Esophagus muscularis mucosa (tissue), 4 donors: ENCODE results near the gene SPRED1. TPM values are rescaled to one million over a fixed set of nuclear protein-coding genes. Genes with fewer than 3 reads are reported as not detected.

Experiments
- DNase-seq: peaks from one replicate; pipeline ENCODE4 v3.0.0-alpha.2; 2017; ENCODE audit errors: extremely low spot score
- H3K27ac ChIP-seq, 4 donors: fragments of 200-600 bp; sonication (generic); replicated peaks in 1 of 4; 1 replicate in 3 of 4; 2 replicates in 1 of 4; pipeline ENCODE4 v1.5.1; 2016 to 2019; ENCODE audit warnings: mild to moderate bottlenecking in 1 of 4
- H3K27me3 ChIP-seq, 4 donors: fragments of 200-600 bp; sonication (generic); one replicate each; pipeline versions ENCODE4 v1.5.1 to v1.6.0; 2016 to 2019
- H3K36me3 ChIP-seq, 4 donors: fragments of 200-600 bp; sonication (generic); one replicate each; pipeline ENCODE4 v1.5.1; 2016 to 2019
- H3K4me1 ChIP-seq, 4 donors: fragments of 200-600 bp; sonication (generic); one replicate each; pipeline ENCODE4 v1.5.1; 2016 to 2019
- H3K4me3 ChIP-seq, 4 donors: fragments of 200-600 bp; sonication (generic); 1 replicate in 2 of 4; 2 replicates in 2 of 4; pipeline ENCODE4 v1.5.1; 2016 to 2019; ENCODE audit warnings: mild to moderate bottlenecking in 4 of 4, moderate library complexity in 1 of 4
- H3K9me3 ChIP-seq, 4 donors: fragments of 200-600 bp; sonication (generic); 1 replicate in 3 of 4; 2 replicates in 1 of 4; pipeline ENCODE4 v1.5.1; 2016 to 2019
- EP300 ChIP-seq: sonication (generic); formaldehyde crosslinking; IDR thresholded peaks from one replicate; pipeline ENCODE4 v1.6.1; 2017; ENCODE audit warnings: antibody characterized with exemption
- POLR2A ChIP-seq: fragments of 450-650 bp; IDR thresholded peaks from one replicate; pipeline ENCODE4 v1.6.1; 2017; ENCODE audit warnings: antibody characterized with exemption, moderate library complexity, mild to moderate bottlenecking, low read depth
- POLR2AphosphoS5 ChIP-seq, 2 donors: sonication (generic); formaldehyde crosslinking; IDR thresholded peaks; one replicate each; pipeline ENCODE4 v1.6.1; 2017; ENCODE audit warnings: antibody characterized with exemption in 2 of 2
- WGBS: methylation state at CpG from one replicate; pipeline ENCODE4 v1.1.5; 2018; 5-methylcytosine and 5-hydroxymethylcytosine counted together
- intact Hi-C: fragments of 100-400 bp; cut with DNase I; formaldehyde crosslinking; loops from one replicate; pipeline ENCODE4 v1.15.1; 2023
- total RNA-seq, 4 donors: library from RNA; depleted of rRNA; stranded (reverse); fragments of >200 nt; gene quantifications; one replicate each; pipeline versions ENCODE4 v1.1.0 to v1.2.1, GENCODE V29; 2016
- TF ChIP-seq, protein P1 (sequence below), 3 experiments: fragments of 200-600 bp in 2 of 3; fragments of 450-650 bp in 1 of 3; sonication (generic) in 2 of 3; IDR thresholded peaks; one replicate each; pipeline ENCODE4 v1.5.1; 2017 to 2019; ENCODE audit warnings: antibody characterized with exemption in 3 of 3, mild to moderate bottlenecking in 2 of 3, moderate library complexity in 1 of 3

The SPRED1 gene
- total RNA-seq, 4 donors from 2014 or later: 14.5 to 31.1 (median 19.0) TPM

DNA sequence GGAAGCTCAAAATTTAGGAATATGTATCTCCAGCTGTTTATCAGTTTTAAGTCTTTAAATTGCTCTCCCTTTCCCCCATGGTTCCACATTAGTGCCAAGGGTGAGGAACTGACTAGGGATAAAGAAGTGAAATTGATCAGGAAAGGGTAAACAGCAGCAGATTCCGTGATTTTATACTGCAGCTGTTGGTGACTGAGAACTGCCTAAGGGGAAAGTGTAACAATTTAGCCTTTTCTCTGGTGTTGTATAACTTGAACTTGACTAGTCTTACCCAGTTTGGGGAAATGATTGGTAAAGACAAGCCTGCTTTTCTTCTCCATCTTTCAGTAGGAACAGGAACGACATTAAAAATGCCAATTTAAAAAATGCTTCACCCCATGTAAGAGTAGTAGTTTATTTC, 5.0 kb downstream of the SPRED1 start:
- no peaks in the 10 kb centered on the region for H3K9me3 ChIP-seq
- no peak overlapping the region for H3K4me3 ChIP-seq
- no peaks in the 10 kb centered on the region for H3K36me3 ChIP-seq
- peak overlapping the region in 2 of 4 donors; percentile 4 to 26 for H3K27ac ChIP-seq
- no peak for DNase-seq
- TF ChIP-seq, protein P1, sequence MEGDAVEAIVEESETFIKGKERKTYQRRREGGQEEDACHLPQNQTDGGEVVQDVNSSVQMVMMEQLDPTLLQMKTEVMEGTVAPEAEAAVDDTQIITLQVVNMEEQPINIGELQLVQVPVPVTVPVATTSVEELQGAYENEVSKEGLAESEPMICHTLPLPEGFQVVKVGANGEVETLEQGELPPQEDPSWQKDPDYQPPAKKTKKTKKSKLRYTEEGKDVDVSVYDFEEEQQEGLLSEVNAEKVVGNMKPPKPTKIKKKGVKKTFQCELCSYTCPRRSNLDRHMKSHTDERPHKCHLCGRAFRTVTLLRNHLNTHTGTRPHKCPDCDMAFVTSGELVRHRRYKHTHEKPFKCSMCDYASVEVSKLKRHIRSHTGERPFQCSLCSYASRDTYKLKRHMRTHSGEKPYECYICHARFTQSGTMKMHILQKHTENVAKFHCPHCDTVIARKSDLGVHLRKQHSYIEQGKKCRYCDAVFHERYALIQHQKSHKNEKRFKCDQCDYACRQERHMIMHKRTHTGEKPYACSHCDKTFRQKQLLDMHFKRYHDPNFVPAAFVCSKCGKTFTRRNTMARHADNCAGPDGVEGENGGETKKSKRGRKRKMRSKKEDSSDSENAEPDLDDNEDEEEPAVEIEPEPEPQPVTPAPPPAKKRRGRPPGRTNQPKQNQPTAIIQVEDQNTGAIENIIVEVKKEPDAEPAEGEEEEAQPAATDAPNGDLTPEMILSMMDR (IDR thresholded peaks at IDR 0.05): no peak
- TF ChIP-seq EP300: no peak
- TF ChIP-seq POLR2AphosphoS5 (IDR thresholded peaks at IDR 0.05): no peak
- no peak for TF ChIP-seq POLR2A
- WGBS: 26% methylated on average over 2 of the region's 2 CpGs
- no peaks in the 10 kb centered on the region for H3K27me3 ChIP-seq
- intact Hi-C loops: no loop called here
- peaks cover 9 to 63% (median 47%) of the 10 kb centered on the region in 4 donors for H3K4me1 ChIP-seq

DNA sequence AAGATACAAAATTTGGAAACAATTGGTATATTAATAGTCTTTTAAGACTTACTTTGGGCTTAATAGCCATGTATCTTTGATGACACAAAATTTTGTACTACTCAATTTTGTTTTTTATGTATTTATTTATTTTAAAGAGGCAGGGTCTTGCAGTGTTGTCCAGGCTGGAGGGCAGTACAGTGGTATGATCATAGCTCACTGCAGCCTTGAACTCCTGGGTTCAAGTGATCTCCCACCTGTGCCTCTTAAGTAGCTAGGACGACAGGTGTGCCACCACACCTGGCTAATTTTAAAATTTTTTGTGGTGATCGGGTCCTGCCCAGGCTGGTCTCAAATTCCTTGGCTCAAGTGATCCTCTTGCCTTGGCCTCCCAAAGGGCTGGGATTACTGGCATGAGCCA, 6.5 kb downstream of the SPRED1 start:
- 88% methylated on average over 2 of the region's 2 CpGs for WGBS
- Histone ChIP-seq H3K36me3 (no peaks in the 10 kb centered on the region), H3K4me3 (no peak overlapping the region), H3K27ac (no peak overlapping the region), H3K9me3 (no peaks in the 10 kb centered on the region), H3K4me1 (peaks cover 12 to 59% (median 47%) of the 10 kb centered on the region in 4 donors), H3K27me3 (no peaks in the 10 kb centered on the region)
- DNase-seq: no peak
- intact Hi-C loops: no loop called here
- TF ChIP-seq POLR2AphosphoS5 (IDR thresholded peaks at IDR 0.05) (no peak), POLR2A (no peak), EP300 (no peak)
- TF ChIP-seq, protein P1 (IDR thresholded peaks at IDR 0.05): no peak

DNA sequence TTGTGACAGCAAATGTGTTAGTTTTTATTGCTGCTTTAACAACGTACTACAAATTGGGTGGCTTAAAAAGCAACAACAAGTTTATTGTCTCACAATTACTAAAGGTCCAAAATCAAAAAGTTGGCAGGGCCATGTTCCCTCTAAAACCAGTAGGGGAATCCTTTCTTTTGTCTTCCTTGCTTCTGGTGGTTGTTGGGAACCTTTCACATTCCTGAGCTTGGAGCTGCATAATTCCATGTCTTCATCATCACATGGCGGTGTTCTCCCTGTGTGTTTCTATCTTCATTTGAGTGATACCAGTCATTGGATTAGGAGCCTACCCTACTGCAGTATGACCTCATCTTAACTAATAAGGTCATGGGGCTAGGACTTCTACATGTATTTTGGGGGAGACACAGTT, 7.4 kb downstream of the SPRED1 start:
- TF ChIP-seq EP300 (no peak), POLR2AphosphoS5 (IDR thresholded peaks at IDR 0.05) (no peak), POLR2A (no peak)
- TF ChIP-seq, protein P1 (IDR thresholded peaks at IDR 0.05): no peak
- no peaks in the 10 kb centered on the region for H3K9me3 ChIP-seq
- H3K36me3 ChIP-seq: no peaks in the 10 kb centered on the region
- 78% methylated on average over 2 of the region's 2 CpGs for WGBS
- DNase-seq: no peak
- intact Hi-C loops: no loop called here
- H3K4me1 ChIP-seq: peaks cover 6 to 57% (median 41%) of the 10 kb centered on the region in 4 donors
- H3K4me3 ChIP-seq: no peak overlapping the region
- no peak overlapping the region for H3K27ac ChIP-seq
- H3K27me3 ChIP-seq: no peaks in the 10 kb centered on the region

DNA sequence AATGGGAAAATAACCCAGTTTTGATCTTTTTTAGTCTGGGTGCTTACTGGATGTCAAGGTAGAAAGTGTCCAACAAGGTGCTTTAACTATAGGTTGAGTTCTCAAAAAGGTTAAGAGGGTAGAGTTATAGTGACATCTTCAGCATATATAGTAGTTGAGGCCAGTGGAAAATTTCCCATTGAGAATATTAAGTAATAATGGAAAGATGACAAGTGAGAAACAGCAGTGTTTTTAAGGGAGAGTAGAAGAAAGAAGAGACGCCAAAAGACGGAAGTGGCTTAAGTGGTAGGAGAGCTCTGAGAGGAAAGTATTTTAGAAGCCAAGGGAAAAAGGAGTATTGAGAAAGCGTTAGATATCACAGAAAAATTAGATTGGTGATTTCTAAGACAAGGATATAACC, 10.6 kb downstream of the SPRED1 start:
- 96% methylated on average over 3 of the region's 3 CpGs for WGBS

More for the DNA sequence above, 10.6 kb downstream of the SPRED1 start:
- DNase-seq: no peak
- H3K9me3 ChIP-seq: no peaks in the 10 kb centered on the region
- peaks cover 4 to 53% (median 41%) of the 10 kb centered on the region in 4 donors for H3K4me1 ChIP-seq
- no peaks in the 10 kb centered on the region for H3K27me3 ChIP-seq
- no peak overlapping the region for H3K27ac ChIP-seq
- no peak overlapping the region for H3K4me3 ChIP-seq
- TF ChIP-seq, protein P1 (IDR thresholded peaks at IDR 0.05): no peak
- no peak for TF ChIP-seq POLR2A
- TF ChIP-seq POLR2AphosphoS5 (IDR thresholded peaks at IDR 0.05): no peak
- TF ChIP-seq EP300: no peak
- H3K36me3 ChIP-seq: no peaks in the 10 kb centered on the region
- intact Hi-C loops: no loop called here
